IPS DF 4.7 (cell line): ENCODE data around the gene GLIS2.

Experiments used
- DNase-seq: peaks from one replicate; pipeline ENCODE4 v3.0.0-alpha.2; 2013; ENCODE audit warnings: low spot score; ENCODE audit errors: extremely low read depth

GLIS2 gene

DNA sequence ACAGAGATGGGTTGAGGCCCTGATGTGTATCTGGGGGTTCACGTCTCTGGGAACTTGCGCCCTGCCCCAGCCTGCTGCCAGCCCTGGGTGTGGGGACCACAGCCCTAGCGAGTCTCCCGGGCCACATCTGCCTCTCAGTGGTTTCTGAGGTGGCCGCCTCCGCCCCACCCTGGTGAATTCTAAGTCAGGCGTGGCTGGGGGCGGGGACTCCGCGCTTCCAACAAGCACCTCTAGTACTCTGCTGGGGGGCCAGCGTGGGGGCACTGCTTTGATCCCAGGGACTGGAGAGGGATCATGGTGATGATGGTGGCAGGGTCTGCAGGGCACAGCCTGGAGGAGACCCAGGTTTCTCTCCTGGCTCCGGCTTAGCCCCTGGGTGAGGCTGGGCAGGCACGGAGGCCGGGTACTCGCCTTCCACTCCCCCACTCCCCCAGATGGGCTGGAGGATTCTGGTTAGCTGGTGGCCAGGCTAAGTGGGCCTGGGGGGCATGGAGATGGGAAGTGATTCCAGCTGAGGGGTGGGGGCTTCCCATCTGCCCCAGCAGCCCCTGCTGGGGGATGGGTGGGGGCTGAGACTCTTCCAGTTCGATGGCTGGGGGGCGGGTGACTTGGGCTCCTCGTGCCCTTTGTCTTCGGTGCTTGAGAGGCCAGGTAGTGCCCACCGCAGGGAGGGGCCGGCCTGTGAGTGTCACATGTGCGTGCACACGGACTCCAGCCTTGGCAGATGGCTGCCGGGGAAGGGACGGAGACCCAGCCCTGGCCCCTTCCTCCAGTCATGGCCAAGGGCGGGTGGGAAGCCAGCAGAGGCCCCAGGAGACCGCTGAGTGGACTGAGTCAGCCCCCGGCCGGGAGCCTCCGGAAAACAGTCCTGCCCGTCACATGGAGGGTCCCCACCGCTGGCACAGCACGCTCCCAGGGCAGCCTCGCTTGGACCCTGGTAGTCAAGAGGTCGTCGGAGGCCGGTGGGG is 3.9 kb downstream of the GLIS2 start:
- no peak for DNase-seq

GRCh38 chr16:4320571-4321137 is 4.8 kb downstream of the GLIS2 start:
- DNase-seq: no peak

GRCh38 chr16:4321286-4322120 is 5.6 kb downstream of the GLIS2 start:
- DNase-seq: no peak

DNA sequence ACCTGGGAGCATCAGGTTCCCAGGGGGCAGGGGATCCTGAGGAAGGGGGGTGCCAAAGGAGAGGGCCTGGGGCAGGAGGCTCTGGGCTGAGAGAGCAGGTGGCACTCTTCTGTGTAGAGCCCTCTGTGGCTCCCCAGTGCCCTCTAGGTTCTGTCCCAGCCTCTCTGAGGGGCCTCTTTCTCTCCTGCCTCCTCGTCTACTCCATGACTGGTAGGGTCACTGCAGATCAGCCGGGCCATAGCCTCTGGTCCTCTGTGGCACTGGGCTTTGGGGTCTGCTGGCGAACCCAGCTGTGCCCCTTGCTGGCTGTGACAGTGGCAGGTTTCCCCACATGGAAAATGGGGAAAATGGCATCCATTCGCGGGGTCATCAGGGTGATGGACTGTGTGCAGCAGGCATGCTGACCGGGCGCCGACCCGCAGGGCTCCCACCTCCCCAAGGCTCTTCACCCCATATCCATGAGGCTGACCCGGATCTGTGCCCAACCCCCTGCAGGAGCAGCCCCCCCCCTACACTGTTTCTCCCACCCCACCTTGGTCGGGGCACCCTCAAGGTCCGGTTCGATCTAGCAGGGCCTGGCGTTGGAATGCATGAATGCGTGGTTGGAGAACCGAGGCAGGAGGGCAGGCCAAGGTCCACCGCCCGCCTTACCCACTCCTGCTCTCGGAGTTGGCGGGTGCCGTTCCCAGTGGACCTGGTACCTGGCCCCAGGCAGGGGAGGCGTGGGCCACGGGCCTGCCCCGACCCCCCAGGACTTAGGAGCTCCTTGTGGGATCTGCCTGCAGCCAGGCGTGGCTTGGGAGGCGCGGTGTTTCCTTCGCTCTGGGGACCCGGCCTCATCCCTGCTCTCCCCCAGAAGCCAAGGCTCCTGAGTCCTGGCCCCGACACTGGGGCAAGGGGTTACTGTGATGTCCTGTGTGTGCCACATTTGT is 6.5 kb downstream of the GLIS2 start:
- no peak for DNase-seq

GRCh38 chr16:4323071-4323844 is 7.4 kb downstream of the GLIS2 start:
- DNase-seq: no peak

GRCh38 chr16:4323845-4324488 is 8.1 kb downstream of the GLIS2 start:
- DNase-seq: no peak

GRCh38 chr16:4324492-4325252 is 8.8 kb downstream of the GLIS2 start:
- DNase-seq: no peak

- no peak for DNase-seq
Observed at GRCh38 chr16:4325253-4325758, 9.4 kb downstream of the GLIS2 start.

DNA sequence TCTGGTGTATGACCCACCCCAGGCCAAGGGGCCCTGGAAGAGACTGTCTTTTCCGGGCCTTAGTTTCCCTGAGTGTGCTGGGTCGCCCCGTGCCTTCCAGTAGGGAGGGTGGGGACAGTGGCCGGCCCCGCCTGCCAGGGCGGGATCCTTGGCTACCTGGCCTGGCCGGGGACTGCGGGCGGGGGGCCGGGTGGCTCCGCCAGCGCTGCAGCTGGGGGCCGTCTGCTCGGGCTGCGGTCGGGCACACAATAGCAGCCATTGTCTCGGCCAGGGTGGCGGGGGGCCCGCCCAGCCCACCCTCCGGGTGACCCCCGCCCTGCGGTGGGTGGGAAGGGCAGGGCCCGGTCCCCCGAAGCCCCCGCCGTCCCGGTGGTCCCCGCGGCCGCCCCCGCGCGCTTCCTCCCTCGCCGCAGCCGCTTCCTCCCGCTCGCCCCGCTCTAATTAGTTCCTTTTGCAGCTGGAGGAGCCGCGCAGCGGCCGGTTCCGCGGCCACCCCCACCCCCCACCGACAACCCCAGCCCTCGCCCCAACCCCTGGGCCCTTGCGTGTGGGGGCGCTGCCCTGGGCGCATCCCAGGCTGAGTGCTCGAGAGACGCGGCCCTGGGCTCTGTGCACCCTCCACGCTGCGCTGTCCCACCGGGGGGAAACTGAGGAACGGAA is 11.6 kb downstream of the GLIS2 start:
- no peak for DNase-seq

- DNase-seq: no peak
Observed at GRCh38 chr16:4328046-4328781, 12.3 kb downstream of the GLIS2 start.

- DNase-seq: no peak
Observed at GRCh38 chr16:4328782-4329775, 13.2 kb downstream of the GLIS2 start.

GRCh38 chr16:4330277-4330874 is 14.5 kb downstream of the GLIS2 start:
- no peak for DNase-seq

DNA sequence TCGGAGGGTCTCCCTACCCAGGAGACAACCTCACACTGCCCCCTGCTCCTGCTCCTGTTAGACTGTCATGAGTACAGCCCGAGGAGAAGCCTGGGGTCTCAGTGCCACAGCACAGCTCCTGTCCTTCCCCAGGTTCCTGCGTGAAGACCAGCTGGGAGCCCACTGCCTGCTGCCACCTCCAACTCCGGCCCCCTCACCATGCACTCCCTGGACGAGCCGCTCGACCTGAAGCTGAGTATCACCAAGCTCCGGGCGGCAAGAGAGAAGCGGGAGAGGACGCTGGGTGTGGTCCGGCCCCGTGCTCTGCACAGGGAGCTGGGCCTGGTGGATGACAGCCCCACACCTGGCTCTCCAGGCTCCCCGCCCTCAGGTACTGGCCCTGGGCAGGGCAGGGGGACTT is 16.2 kb downstream of the GLIS2 start:
- no peak for DNase-seq

DNA sequence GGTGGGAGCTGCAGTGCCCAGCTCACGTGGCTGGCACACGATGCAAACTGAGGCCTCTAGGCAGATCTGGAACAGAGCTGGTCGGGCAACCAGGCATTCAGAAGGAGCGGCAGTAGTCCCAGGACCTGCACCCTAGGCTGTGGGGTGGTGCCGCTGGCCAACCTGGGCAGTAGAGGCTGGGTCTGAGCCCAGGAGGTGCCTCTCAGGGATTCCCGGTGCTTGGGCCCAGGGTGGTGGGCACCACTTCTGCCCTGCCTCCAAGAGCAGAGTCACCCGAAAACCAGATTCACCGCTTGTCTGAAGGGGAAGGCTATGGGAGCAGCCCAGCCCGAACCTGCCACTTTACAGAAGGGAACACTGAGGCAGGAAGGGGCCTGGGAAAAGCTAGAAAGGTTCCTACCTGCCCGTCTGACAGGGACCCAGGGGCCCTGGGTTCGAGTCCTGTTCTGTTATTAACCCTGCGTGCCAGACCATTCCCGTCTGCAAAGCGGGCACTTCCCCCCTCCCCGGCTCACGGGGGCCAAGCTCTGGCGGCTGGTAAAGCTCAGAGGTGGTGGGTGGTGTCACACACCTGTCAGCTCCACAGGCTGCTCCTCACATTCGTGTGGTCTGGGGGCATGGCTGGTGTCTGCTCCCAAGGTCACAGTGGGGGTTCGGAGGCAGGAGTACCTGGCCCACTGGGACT is 16.9 kb downstream of the GLIS2 start:
- no peak for DNase-seq

- DNase-seq: no peak
Observed at GRCh38 chr16:4333308-4333638, 17.4 kb downstream of the GLIS2 start.
